Subcutaneous adipose tissue (tissue), 4 donors: ENCODE data around the gene BICRA. TPM values are rescaled to one million over a fixed set of nuclear protein-coding genes. Genes with fewer than 3 reads are reported as not detected.

Experiments
- CTCF ChIP-seq: fragments of 450-650 bp; IDR thresholded peaks from one replicate; pipeline ENCODE4 v1.5.1; 2016; ENCODE audit warnings: low read depth, mild to moderate bottlenecking, control low read depth, antibody characterized with exemption, moderate library complexity
- small RNA-seq: library from RNA; depleted of rRNA; stranded (forward); fragments of <200 nt; gene quantifications from one replicate; pipeline ENCODE3, GENCODE V24; 2016
- total RNA-seq, 4 donors: library from RNA; depleted of rRNA; stranded (reverse); fragments of >200 nt; gene quantifications; one replicate each; pipeline ENCODE4 v1.1.0, GENCODE V29; 2016

BICRA gene
- total RNA-seq, 4 donors from 2014 or later: 5.1 to 13.2 (median 8.8) TPM

GRCh38 chr19:47750752-47751151, 141.8 kb downstream of the BICRA start:
- no peak for TF ChIP-seq CTCF

GRCh38 chr19:47752440-47753211, 143.7 kb downstream of the BICRA start:
- no peak for TF ChIP-seq CTCF

Small RNAs within 50 kb of the gene (small RNA-seq; reads per million reads assigned to genes)
- not detected for gene RN7SL322P

Other genes with a start within 250 kb of the BICRA start
- 10 to 100 TPM in 1 of 4 donors, 1 to 10 TPM in 3; 3.8 to 10.5 (median 6.0) TPM for gene MEIS3, start 189.6 kb upstream of the BICRA start, total RNA-seq
- gene SLC8A2, start 137.2 kb upstream of the BICRA start, total RNA-seq: 1 to 10 TPM in 1 of 4 donors, under 1 TPM in 2, not detected in 1; 0.17 to 4.3 (median 0.22) TPM
- gene KPTN, start 124.9 kb upstream of the BICRA start, total RNA-seq: 1 to 10 TPM; 3.9 to 7.2 (median 4.1) TPM
- 100 to 1,000 TPM in 1 of 4 donors, 10 to 100 TPM in 3; 73.5 to 179 (median 90.9) TPM for gene NAPA, start 94.1 kb upstream of the BICRA start, total RNA-seq
- gene ZNF541, start 36.0 kb upstream of the BICRA start, total RNA-seq: 1 to 10 TPM in 1 of 4 donors, under 1 TPM in 1, not detected in 2; 0.44 to 2.3 TPM
- gene EHD2, start 104.3 kb downstream of the BICRA start, total RNA-seq: 100 to 1,000 TPM in 3 of 4 donors, 10 to 100 TPM in 1; 77.5 to 340 (median 130) TPM
- gene NOP53, start 136.4 kb downstream of the BICRA start, total RNA-seq: 100 to 1,000 TPM; 154 to 426 (median 281) TPM
- 100 to 1,000 TPM; 185 to 262 (median 222) TPM for gene SELENOW, start 169.6 kb downstream of the BICRA start, total RNA-seq
- not detected for gene TPRX1, start 195.4 kb downstream of the BICRA start, total RNA-seq
- gene CRX, start 212.8 kb downstream of the BICRA start, total RNA-seq: not detected